Ecto neural progenitor cell (in vitro differentiated cells): ENCODE results near the gene ADI1.
"Not testable (repeated sequence)": the region's sequence is repeated elsewhere in the genome, so short reads cannot be mapped to it uniquely, and the experiment has no call there.

Source experiments
- DNase-seq: peaks from one replicate; pipeline ENCODE4 v3.0.0-alpha.2; 2018; ENCODE audit warnings: low spot score

The ADI1 gene

GRCh38 chr2:3493615-3494007 is 25.7 kb downstream of the ADI1 start:
- DNase-seq: peak; percentile 64

GRCh38 chr2:3492951-3493614 is 26.2 kb downstream of the ADI1 start:
- DNase-seq: peak; percentile 45

- DNase-seq: not testable (repeated sequence)
Measured at GRCh38 chr2:3492475-3492787, 26.9 kb downstream of the ADI1 start.

GRCh38 chr2:3491716-3492474 is 27.4 kb downstream of the ADI1 start:
- peak; percentile 37 for DNase-seq

GRCh38 chr2:3491306-3491705 is 28.0 kb downstream of the ADI1 start:
- peak; percentile 41 for DNase-seq

- DNase-seq: peak; percentile 40
Measured at GRCh38 chr2:3490191-3491170, 28.9 kb downstream of the ADI1 start.

- DNase-seq: peak; percentile 30
Measured at GRCh38 chr2:3489764-3490115, 29.6 kb downstream of the ADI1 start.

- DNase-seq: peak; percentile 42
Measured at GRCh38 chr2:3488855-3489763, 30.2 kb downstream of the ADI1 start.

GRCh38 chr2:3488061-3488531 is 31.2 kb downstream of the ADI1 start:
- DNase-seq: no peak

GRCh38 chr2:3487432-3487831 is 31.9 kb downstream of the ADI1 start:
- DNase-seq: no peak

- no peak for DNase-seq
Measured at GRCh38 chr2:3487028-3487425, 32.3 kb downstream of the ADI1 start.

GRCh38 chr2:3486047-3487027 is 33.0 kb downstream of the ADI1 start:
- DNase-seq: no peak

GRCh38 chr2:3485166-3485565 is 34.2 kb downstream of the ADI1 start:
- DNase-seq: no peak

GRCh38 chr2:3483986-3484960 is 35.1 kb downstream of the ADI1 start:
- DNase-seq: no peak

GRCh38 chr2:3483227-3483985 is 35.9 kb downstream of the ADI1 start:
- peak; percentile 63 for DNase-seq

- no peak for DNase-seq
Measured at GRCh38 chr2:3482363-3482821, 36.9 kb downstream of the ADI1 start.

- no peak for DNase-seq
Measured at GRCh38 chr2:3481736-3482362, 37.5 kb downstream of the ADI1 start.

- DNase-seq: no peak
Measured at GRCh38 chr2:3481011-3481400, 38.3 kb downstream of the ADI1 start.
